LoVo (cell line): ENCODE measurements around the gene MBNL2.
"Not testable (repeated sequence)": the region's sequence is repeated elsewhere in the genome, so short reads cannot be mapped to it uniquely, and the experiment has no call there.

ENCODE experiments used
- DNase-seq: peaks from one replicate; pipeline ENCODE4 v3.0.0-alpha.2; 2016; ENCODE audit warnings: low spot score

MBNL2 gene

GRCh38 chr13:97221989-97222700, at the start of gene MBNL2:
TSS of gene MBNL2 (plus strand) at chr13:97222333. CDS start at chr13:97276236, 53,903 bp downstream.
- peak; percentile 85 for DNase-seq

- no peak for DNase-seq
Observed at GRCh38 chr13:97174638-97175037, 47.5 kb upstream of the MBNL2 start.

- DNase-seq = no peak
Observed at GRCh38 chr13:97175041-97175440, 47.1 kb upstream of the MBNL2 start.

GRCh38 chr13:97179501-97179900, 42.6 kb upstream of the MBNL2 start:
- no peak for DNase-seq

GRCh38 chr13:97182111-97182890, 39.8 kb upstream of the MBNL2 start:
- DNase-seq = no peak

- DNase-seq = no peak
Observed at GRCh38 chr13:97185291-97185690, 36.8 kb upstream of the MBNL2 start.

GRCh38 chr13:97185751-97186150, 36.4 kb upstream of the MBNL2 start:
- DNase-seq = no peak

GRCh38 chr13:97188207-97188606, 33.9 kb upstream of the MBNL2 start:
- no peak for DNase-seq

- DNase-seq = no peak
Observed at GRCh38 chr13:97189928-97190327, 32.2 kb upstream of the MBNL2 start.

- DNase-seq = no peak
Observed at GRCh38 chr13:97191142-97191541, 31.0 kb upstream of the MBNL2 start.

- DNase-seq = no peak
Observed at GRCh38 chr13:97191615-97192014, 30.5 kb upstream of the MBNL2 start.

GRCh38 chr13:97192166-97192565, 30.0 kb upstream of the MBNL2 start:
- DNase-seq = no peak

- no peak for DNase-seq
Observed at GRCh38 chr13:97193577-97193976, 28.6 kb upstream of the MBNL2 start.

- peak; percentile 37 for DNase-seq
Observed at GRCh38 chr13:97194479-97194878, 27.7 kb upstream of the MBNL2 start.

- no peak for DNase-seq
Observed at GRCh38 chr13:97196340-97196739, 25.8 kb upstream of the MBNL2 start.

- DNase-seq = no peak
Observed at GRCh38 chr13:97198753-97199152, 23.4 kb upstream of the MBNL2 start.

GRCh38 chr13:97199451-97199850, 22.7 kb upstream of the MBNL2 start:
- DNase-seq = no peak

- no peak for DNase-seq
Observed at GRCh38 chr13:97200081-97200942, 21.8 kb upstream of the MBNL2 start.

GRCh38 chr13:97202761-97203160, 19.4 kb upstream of the MBNL2 start:
- DNase-seq = no peak

- DNase-seq = no peak
Observed at GRCh38 chr13:97205465-97205864, 16.7 kb upstream of the MBNL2 start.

GRCh38 chr13:97205982-97206381, 16.2 kb upstream of the MBNL2 start:
- no peak for DNase-seq

GRCh38 chr13:97207252-97207651, 14.9 kb upstream of the MBNL2 start:
- DNase-seq = not testable (repeated sequence)

- DNase-seq = no peak
Observed at GRCh38 chr13:97211300-97211699, 10.8 kb upstream of the MBNL2 start.
